IMR-90 (cell line): ENCODE data around the gene UBE2G1.

Experiments used
- BHLHE40 ChIP-seq: fragments of 150-350 bp; IDR thresholded peaks from 2 replicates; pipeline ENCODE4 v1.6.1; 2016; ENCODE audit warnings: mild to moderate bottlenecking, low read depth, low read length
- CEBPB ChIP-seq: IDR thresholded peaks from 2 replicates; pipeline ENCODE4 v1.6.1; 2012; ENCODE audit warnings: low read depth, low read length, improper control_type of control experiment
- CHD1 ChIP-seq: IDR thresholded peaks from 2 replicates; pipeline ENCODE4 v1.6.1; 2012; ENCODE audit warnings: low read depth, low read length, improper control_type of control experiment
- CTCF ChIP-seq: conservative IDR thresholded peaks from 2 replicates; pipeline ENCODE4 v1.5.1; 2012; ENCODE audit warnings: mild to moderate bottlenecking, low read depth, low read length, improper control_type of control experiment
- MAFK ChIP-seq: IDR thresholded peaks from 2 replicates; pipeline ENCODE4 v1.6.1; 2012; ENCODE audit warnings: low read depth, low read length, improper control_type of control experiment
- MXI1 ChIP-seq: IDR thresholded peaks from 2 replicates; pipeline ENCODE4 v1.6.1; 2012; ENCODE audit warnings: low read depth, mild to moderate bottlenecking, low read length, moderate library complexity, borderline replicate concordance
- POLR2A ChIP-seq: IDR thresholded peaks from 2 replicates; pipeline ENCODE4 v1.6.1; 2012; ENCODE audit warnings: mild to moderate bottlenecking, low read depth, low read length
- RAD21 ChIP-seq: IDR thresholded peaks from 2 replicates; pipeline ENCODE4 v1.6.1; 2012; ENCODE audit warnings: low read length, improper control_type of control experiment
- RCOR1 ChIP-seq: IDR thresholded peaks from 2 replicates; pipeline ENCODE4 v1.6.1; 2012; ENCODE audit warnings: mild to moderate bottlenecking, low read length, improper control_type of control experiment; ENCODE audit not compliant: insufficient replicate concordance
- SMC3 ChIP-seq: fragments of 150-350 bp; IDR thresholded peaks from 2 replicates; pipeline ENCODE4 v1.6.1; 2016; ENCODE audit warnings: low read depth, mild to moderate bottlenecking, antibody characterized with exemption, low read length, moderate library complexity
- USF2 ChIP-seq: fragments of 150-350 bp; IDR thresholded peaks from 2 replicates; pipeline ENCODE4 v1.6.1; 2017; ENCODE audit warnings: mild to moderate bottlenecking, antibody characterized with exemption, low read length, low read depth

GRCh38 chr17:4333041-4333440, 33.4 kb downstream of the UBE2G1 start:
- no peak for TF ChIP-seq CTCF
- no peak for TF ChIP-seq MAFK
- TF ChIP-seq POLR2A = no peak
- TF ChIP-seq MXI1 = no peak
- TF ChIP-seq USF2 = no peak
- TF ChIP-seq CEBPB = no peak
- TF ChIP-seq RAD21 = no peak
- TF ChIP-seq SMC3 = no peak
- TF ChIP-seq RCOR1 = no peak
- TF ChIP-seq BHLHE40 = no peak
- TF ChIP-seq CHD1 = no peak
